Measurements from ENCODE around the gene SLC9A2. TPM values are rescaled to one million over a fixed set of nuclear protein-coding genes. Genes with fewer than 3 reads are reported as not detected.

Gene SLC9A2
- total RNA-seq, 1 donor from 2014 or later = 10.0 TPM

DNA sequence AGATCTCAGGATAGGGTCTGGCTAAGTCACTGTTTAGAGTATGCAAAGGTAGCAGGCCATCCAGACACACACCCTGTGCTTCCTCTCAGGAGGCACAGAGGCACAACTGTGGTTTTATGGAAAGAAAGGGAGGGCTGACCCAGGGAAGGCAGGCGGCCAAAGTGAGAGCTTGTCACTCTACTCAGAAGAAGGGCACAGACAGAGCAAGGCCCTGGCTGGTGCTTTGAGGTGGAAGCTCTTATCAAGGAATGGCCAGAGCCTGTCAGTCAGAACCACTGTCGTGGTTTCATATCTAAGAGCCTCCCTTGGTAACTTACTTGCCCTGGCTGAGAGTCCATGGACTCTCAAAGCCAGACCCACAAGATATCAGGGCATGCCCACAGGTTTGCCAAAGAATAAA is 40.7 kb downstream of the SLC9A2 start:
- Mint-ChIP-seq H3K27me3 (peaks cover 3% of the 10 kb centered on the region), H3K4me3 (no peak overlapping the region), H3K4me1 (ENCODE audit: unreplicated experiment) (peaks cover 6% of the 10 kb centered on the region), H3K36me3 (peaks cover 4% of the 10 kb centered on the region), H3K9me3 (peaks cover 9% of the 10 kb centered on the region), H3K27ac (no peak overlapping the region)
- no peak for DNase-seq (ENCODE audit: extremely low spot score, unreplicated experiment)
- TF ChIP-seq, protein P1, sequence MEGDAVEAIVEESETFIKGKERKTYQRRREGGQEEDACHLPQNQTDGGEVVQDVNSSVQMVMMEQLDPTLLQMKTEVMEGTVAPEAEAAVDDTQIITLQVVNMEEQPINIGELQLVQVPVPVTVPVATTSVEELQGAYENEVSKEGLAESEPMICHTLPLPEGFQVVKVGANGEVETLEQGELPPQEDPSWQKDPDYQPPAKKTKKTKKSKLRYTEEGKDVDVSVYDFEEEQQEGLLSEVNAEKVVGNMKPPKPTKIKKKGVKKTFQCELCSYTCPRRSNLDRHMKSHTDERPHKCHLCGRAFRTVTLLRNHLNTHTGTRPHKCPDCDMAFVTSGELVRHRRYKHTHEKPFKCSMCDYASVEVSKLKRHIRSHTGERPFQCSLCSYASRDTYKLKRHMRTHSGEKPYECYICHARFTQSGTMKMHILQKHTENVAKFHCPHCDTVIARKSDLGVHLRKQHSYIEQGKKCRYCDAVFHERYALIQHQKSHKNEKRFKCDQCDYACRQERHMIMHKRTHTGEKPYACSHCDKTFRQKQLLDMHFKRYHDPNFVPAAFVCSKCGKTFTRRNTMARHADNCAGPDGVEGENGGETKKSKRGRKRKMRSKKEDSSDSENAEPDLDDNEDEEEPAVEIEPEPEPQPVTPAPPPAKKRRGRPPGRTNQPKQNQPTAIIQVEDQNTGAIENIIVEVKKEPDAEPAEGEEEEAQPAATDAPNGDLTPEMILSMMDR (conservative IDR thresholded peaks at IDR 0.05) = no peak

DNA sequence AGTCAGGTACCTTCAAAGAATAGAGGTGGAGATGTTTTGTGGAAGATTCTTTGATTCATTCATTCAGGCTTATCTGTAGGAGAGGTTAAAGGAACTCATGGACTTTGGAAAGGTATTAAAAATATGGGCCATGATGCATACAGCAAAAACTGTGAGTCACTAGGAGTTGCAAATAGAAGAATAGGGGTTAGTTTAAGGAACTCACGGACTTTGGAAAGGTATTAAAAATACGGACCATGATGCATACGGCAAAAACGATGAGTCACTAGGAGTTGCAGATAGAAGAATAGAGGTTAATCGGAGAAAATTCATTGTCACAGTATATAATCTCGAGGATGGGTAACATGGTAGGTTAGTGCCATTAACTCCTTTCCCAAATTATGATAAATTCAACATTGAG is 41.2 kb downstream of the SLC9A2 start:
- peaks cover 4% of the 10 kb centered on the region for H3K36me3 Mint-ChIP-seq
- H3K27ac Mint-ChIP-seq = no peak overlapping the region
- TF ChIP-seq, protein P1 (conservative IDR thresholded peaks at IDR 0.05) = no peak
- H3K27me3 Mint-ChIP-seq = peaks cover 3% of the 10 kb centered on the region
- peaks cover 9% of the 10 kb centered on the region for H3K9me3 Mint-ChIP-seq
- DNase-seq (ENCODE audit: extremely low spot score, unreplicated experiment) = no peak
- H3K4me1 Mint-ChIP-seq (ENCODE audit: unreplicated experiment) = peaks cover 6% of the 10 kb centered on the region
- no peak overlapping the region for H3K4me3 Mint-ChIP-seq

DNA sequence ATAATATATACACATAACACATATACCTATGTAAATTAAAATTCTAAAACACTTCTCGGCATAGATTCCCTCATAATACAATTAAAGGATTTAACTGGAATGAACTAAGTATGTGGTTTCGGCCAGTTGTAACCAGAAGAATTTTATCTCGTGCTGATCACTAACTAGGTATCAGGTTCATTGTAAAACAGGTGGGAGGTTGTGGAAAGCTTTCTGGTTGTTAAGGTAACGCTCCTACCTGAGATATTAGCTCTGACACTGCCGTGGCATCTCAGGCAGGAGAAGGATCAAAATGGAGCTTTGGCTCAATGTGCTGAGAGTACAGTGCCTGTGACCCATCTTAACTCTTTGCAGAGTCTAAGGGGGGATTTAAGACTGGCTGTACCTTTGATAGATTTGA is 42.5 kb downstream of the SLC9A2 start:
- Mint-ChIP-seq H3K27me3 (peaks cover 3% of the 10 kb centered on the region), H3K9me3 (peaks cover 9% of the 10 kb centered on the region), H3K36me3 (peaks cover 4% of the 10 kb centered on the region), H3K4me3 (no peak overlapping the region), H3K27ac (peak overlapping the region; percentile 66), H3K4me1 (ENCODE audit: unreplicated experiment) (peaks cover 6% of the 10 kb centered on the region)
- DNase-seq (ENCODE audit: extremely low spot score, unreplicated experiment) = no peak
- TF ChIP-seq, protein P1 (conservative IDR thresholded peaks at IDR 0.05) = no peak

DNA sequence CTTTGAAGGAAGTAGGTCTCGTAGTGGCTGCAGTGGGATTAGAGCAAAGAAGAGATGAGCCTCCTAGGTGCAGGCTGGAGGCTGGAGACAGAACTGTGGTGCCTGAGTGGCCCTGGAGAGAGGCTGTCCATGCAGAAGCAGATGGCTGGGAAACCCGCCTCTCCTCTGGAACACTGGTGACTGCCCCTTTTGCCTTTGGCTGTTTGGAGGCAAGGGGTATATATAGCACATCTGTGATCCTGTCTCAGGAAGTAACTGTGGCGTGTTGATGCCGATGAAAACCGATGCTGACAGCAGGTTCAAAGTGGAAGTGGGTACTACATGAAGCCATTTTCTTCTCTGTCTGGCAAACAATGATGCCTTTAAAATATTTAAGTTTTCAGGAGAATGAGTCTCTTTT is 43.5 kb downstream of the SLC9A2 start:
- TF ChIP-seq, protein P1 (conservative IDR thresholded peaks at IDR 0.05) = no peak

DNA sequence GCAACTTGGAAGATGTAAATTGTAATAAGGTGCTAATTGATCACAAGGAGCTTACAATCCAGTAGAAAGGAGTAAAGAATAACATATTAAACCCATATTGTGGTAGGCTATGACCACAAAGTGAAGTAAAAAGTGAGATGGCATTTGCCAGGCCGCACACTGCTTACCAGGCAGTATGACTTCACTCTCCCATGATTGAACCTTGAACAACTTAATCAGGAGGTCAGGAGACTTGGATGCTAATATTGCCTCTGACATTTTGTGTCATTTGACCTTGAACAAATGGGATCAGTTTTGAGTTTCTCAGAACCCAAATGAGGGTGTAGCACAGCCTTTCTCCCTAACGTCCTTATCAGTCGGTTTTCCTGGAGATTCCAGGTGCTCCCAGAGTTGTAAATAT is 44.0 kb downstream of the SLC9A2 start:
- peaks cover 3% of the 10 kb centered on the region for H3K27me3 Mint-ChIP-seq

More for the DNA sequence above, 43.5 kb downstream of the SLC9A2 start:
- peaks cover 3% of the 10 kb centered on the region for H3K27me3 Mint-ChIP-seq
- peaks cover 6% of the 10 kb centered on the region for H3K4me1 Mint-ChIP-seq (ENCODE audit: unreplicated experiment)
- no peak for DNase-seq (ENCODE audit: extremely low spot score, unreplicated experiment)
- peaks cover 9% of the 10 kb centered on the region for H3K9me3 Mint-ChIP-seq
- H3K4me3 Mint-ChIP-seq = no peak overlapping the region
- peak overlapping the region; percentile 66 for H3K27ac Mint-ChIP-seq
- H3K36me3 Mint-ChIP-seq = peaks cover 4% of the 10 kb centered on the region

More for the DNA sequence above, 44.0 kb downstream of the SLC9A2 start:
- Mint-ChIP-seq H3K4me3 (no peak overlapping the region), H3K27ac (peak overlapping the region; percentile 95), H3K4me1 (ENCODE audit: unreplicated experiment) (peaks cover 6% of the 10 kb centered on the region), H3K9me3 (peaks cover 9% of the 10 kb centered on the region), H3K36me3 (peaks cover 4% of the 10 kb centered on the region)
- TF ChIP-seq, protein P1 (conservative IDR thresholded peaks at IDR 0.05) = no peak
- no peak for DNase-seq (ENCODE audit: extremely low spot score, unreplicated experiment)
